GM23248 (cell line): ENCODE data around the gene SERPINA4. TPM values are rescaled to one million over a fixed set of nuclear protein-coding genes. Genes with fewer than 3 reads are reported as not detected.

Experiments used
- DNase-seq: peaks from one replicate; pipeline ENCODE4 v3.0.0-alpha.2; 2015
- H2AFZ ChIP-seq: fragments of 200-600 bp; sonication (generic); 2 replicates; pipeline ENCODE4 v1.6.1; 2016; ENCODE audit warnings: antibody characterized with exemption
- H3F3A ChIP-seq: fragments of 200-600 bp; sonication (generic); 2 replicates; pipeline ENCODE4 v1.6.1; 2016; ENCODE audit warnings: mild to moderate bottlenecking, antibody characterized with exemption, mixed run types; ENCODE audit not compliant: insufficient read depth
- H3K27ac ChIP-seq: fragments of 200-600 bp; sonication (generic); 2 replicates; pipeline ENCODE4 v1.5.1; 2016; ENCODE audit warnings: mild to moderate bottlenecking
- H3K27me3 ChIP-seq: fragments of 200-600 bp; sonication (generic); replicated peaks from 2 replicates; pipeline ENCODE4 v1.6.1; 2016; ENCODE audit warnings: mild to moderate bottlenecking; ENCODE audit not compliant: insufficient read depth
- H3K36me3 ChIP-seq: fragments of 200-600 bp; sonication (generic); 2 replicates; pipeline ENCODE4 v1.6.1; 2016; ENCODE audit warnings: low read depth, mild to moderate bottlenecking
- H3K4me1 ChIP-seq: fragments of 200-600 bp; sonication (generic); 2 replicates; pipeline ENCODE4 v1.6.1; 2016; ENCODE audit warnings: mild to moderate bottlenecking; ENCODE audit not compliant: insufficient read depth
- H3K4me2 ChIP-seq: fragments of 200-600 bp; sonication (generic); one replicate; pipeline ENCODE4 v1.6.1; 2016; ENCODE audit warnings: mild to moderate bottlenecking; ENCODE audit not compliant: unreplicated experiment
- H3K4me3 ChIP-seq: fragments of 200-600 bp; sonication (generic); 2 replicates; pipeline ENCODE4 v1.5.1; 2016; ENCODE audit warnings: mild to moderate bottlenecking
- H3K79me2 ChIP-seq: fragments of 200-600 bp; sonication (generic); 2 replicates; pipeline ENCODE4 v1.6.1; 2016; ENCODE audit warnings: mild to moderate bottlenecking; ENCODE audit not compliant: insufficient read depth
- H3K9ac ChIP-seq: fragments of 200-600 bp; sonication (generic); 2 replicates; pipeline ENCODE4 v1.6.1; 2016; ENCODE audit warnings: mild to moderate bottlenecking
- H3K9me2 ChIP-seq: fragments of 200-600 bp; sonication (generic); 2 replicates; pipeline ENCODE4 v1.6.1; 2016; ENCODE audit warnings: mixed run types, mild to moderate bottlenecking, moderate library complexity; ENCODE audit not compliant: insufficient read depth
- H3K9me3 ChIP-seq: fragments of 200-600 bp; sonication (generic); one replicate; pipeline ENCODE4 v1.6.1; 2017; ENCODE audit warnings: low read depth
- H4K20me1 ChIP-seq: fragments of 200-600 bp; sonication (generic); 2 replicates; pipeline ENCODE4 v1.6.0; 2016; ENCODE audit not compliant: insufficient read depth
- EZH2 ChIP-seq: fragments of 200-600 bp; sonication (generic); IDR thresholded peaks from 2 replicates; pipeline ENCODE4 v1.6.1; 2018; ENCODE audit warnings: antibody characterized with exemption, mild to moderate bottlenecking; ENCODE audit not compliant: insufficient read depth, poor library complexity, severe bottlenecking
- EZH2phosphoT487 ChIP-seq: fragments of 200-600 bp; sonication (generic); IDR thresholded peaks from 2 replicates; pipeline ENCODE4 v1.6.1; 2018; ENCODE audit warnings: antibody characterized with exemption, moderate library complexity, mild to moderate bottlenecking, low read depth; ENCODE audit not compliant: insufficient read depth
- WGBS, 2 experiments: methylation state at CpG; one replicate each; pipeline ENCODE4 v1.1.6; 2015 to 2017; ENCODE audit warnings: low lambda C conversion rate in 2 of 2, low coverage in 1 of 2; ENCODE audit errors: missing lambda C conversion rate in 2 of 2; 5-methylcytosine and 5-hydroxymethylcytosine counted together
- in situ Hi-C: fragments of 300-500 bp; cut with MboI; formaldehyde crosslinking; loops from 2 replicates; pipeline ENCODE4 v1.15.0; 2020
- polyA plus RNA-seq: library from polyadenylated mRNA; unstranded; fragments of >200 nt; fragmentation: Nextera tagmentation; extraction: Ambion mirVana; gene quantifications from 2 replicates; pipeline ENCODE4 v1.2.1, GENCODE V29; 2016
- total RNA-seq: library from RNA; depleted of rRNA; stranded (reverse); fragments of >200 nt; shearing (Covaris generic); gene quantifications from 2 replicates; pipeline ENCODE4 v1.2.3, GENCODE V29; 2014

The SERPINA4 gene
- total and polyA plus RNA-seq, 2 experiments from 2014 or later, result not detected

DNA sequence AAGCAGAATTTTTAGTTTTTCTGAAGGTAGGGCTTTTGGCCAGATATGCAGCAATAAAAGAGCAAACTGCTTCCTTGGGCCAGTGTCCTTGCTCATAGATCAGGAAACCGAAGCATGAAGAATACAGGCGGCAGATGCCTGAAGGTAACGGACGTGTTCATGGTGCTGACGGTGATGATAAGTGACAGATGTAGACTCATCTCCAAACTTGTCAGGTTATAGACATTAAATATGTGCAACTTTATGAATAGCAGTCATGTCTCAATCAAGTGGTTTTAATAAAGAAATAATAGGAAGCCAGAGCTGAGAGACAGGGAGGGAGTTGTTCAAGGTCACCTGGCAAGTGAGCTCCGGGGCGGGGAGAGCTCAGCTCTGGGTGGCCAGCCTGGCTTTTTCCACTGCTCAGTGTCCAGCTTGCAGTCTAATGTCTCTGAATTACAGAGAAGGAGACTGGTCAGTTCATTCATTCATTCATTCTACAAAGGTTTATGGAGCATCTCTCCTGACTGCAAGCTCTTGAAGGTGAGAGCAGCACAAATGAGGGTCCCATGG, 21.0 kb downstream of the SERPINA4 start:
- no peak overlapping the region for H2AFZ ChIP-seq
- no peaks in the 10 kb centered on the region for H3K79me2 ChIP-seq
- H3K27ac ChIP-seq, result no peak overlapping the region
- no peaks in the 10 kb centered on the region for H3K4me1 ChIP-seq
- in situ Hi-C loops, result no loop called here
- H3K9me3 ChIP-seq, result no peaks in the 10 kb centered on the region
- no peaks in the 10 kb centered on the region for H3K9me2 ChIP-seq
- DNase-seq, result no peak
- H3K4me2 ChIP-seq, result no peak overlapping the region
- no peaks in the 10 kb centered on the region for H3K36me3 ChIP-seq
- no peak for TF ChIP-seq EZH2
- no peak for TF ChIP-seq EZH2phosphoT487
- no peak overlapping the region for H3K9ac ChIP-seq
- peaks cover 14% of the 10 kb centered on the region for H3K27me3 ChIP-seq
- H3F3A ChIP-seq, result no peaks in the 10 kb centered on the region
- no peak overlapping the region for H3K4me3 ChIP-seq
- no peaks in the 10 kb centered on the region for H4K20me1 ChIP-seq
- 11 to 20% methylated on average over 7 of the region's 7 CpGs for WGBS, 2 experiments

DNA sequence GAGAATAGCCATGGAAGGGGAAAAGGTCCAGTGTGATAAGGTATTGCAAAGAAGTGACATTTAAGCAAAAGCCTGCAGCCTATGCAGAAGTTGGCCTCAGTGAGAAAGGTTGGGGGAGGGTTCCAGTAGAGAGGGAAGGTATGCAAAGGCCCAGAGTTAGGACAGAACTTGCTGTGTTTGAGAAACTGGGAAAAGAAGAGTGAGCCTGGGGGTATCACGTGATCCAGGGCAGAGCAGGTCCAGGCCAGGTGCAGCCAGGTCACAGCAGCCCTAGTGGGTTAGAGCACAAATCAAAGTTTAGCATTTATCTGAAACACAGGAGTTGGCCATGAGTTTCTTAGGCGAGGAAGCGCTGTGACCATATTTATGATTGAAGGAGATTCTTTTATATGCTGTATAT, 21.6 kb downstream of the SERPINA4 start:
- Histone ChIP-seq H3K36me3 (no peaks in the 10 kb centered on the region), H2AFZ (no peak overlapping the region), H3K4me3 (no peak overlapping the region), H3K9me2 (no peaks in the 10 kb centered on the region), H3F3A (no peaks in the 10 kb centered on the region), H3K27me3 (peaks cover 14% of the 10 kb centered on the region), H3K9me3 (no peaks in the 10 kb centered on the region), H3K4me2 (no peak overlapping the region), H3K79me2 (no peaks in the 10 kb centered on the region), H3K9ac (no peak overlapping the region), H4K20me1 (no peaks in the 10 kb centered on the region), H3K4me1 (no peaks in the 10 kb centered on the region), H3K27ac (no peak overlapping the region)
- DNase-seq, result no peak
- TF ChIP-seq EZH2phosphoT487 (no peak), EZH2 (no peak)
- WGBS, 2 experiments, result 69 to 76% methylated on average over 3 of the region's 3 CpGs
- in situ Hi-C loops, result no loop called here

DNA sequence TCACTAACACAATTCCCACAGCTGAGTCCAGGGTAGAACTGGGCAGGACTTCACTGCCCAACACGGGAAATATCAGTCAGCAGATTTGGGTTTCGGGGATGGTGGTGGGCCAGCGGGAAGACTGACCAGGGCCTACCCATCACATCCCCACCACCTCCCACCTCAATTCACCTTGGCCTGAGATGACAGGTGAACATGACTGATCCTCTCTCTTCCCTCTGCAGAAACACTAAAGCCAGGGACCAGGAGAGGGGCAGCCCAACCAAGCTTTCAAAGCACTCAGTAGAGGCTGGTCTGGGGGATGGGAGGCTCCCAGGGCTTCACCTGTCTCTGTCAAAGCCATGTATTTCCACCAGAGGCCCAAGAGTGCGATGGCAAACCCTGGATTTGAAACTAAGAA, 22.3 kb downstream of the SERPINA4 start:
- Histone ChIP-seq H3K27ac (no peak overlapping the region), H3K9ac (no peak overlapping the region), H3K79me2 (no peaks in the 10 kb centered on the region), H3K4me3 (no peak overlapping the region), H4K20me1 (no peaks in the 10 kb centered on the region), H3K9me3 (no peaks in the 10 kb centered on the region), H2AFZ (no peak overlapping the region), H3F3A (no peaks in the 10 kb centered on the region), H3K4me2 (no peak overlapping the region), H3K9me2 (no peaks in the 10 kb centered on the region), H3K27me3 (peaks cover 14% of the 10 kb centered on the region), H3K4me1 (no peaks in the 10 kb centered on the region), H3K36me3 (no peaks in the 10 kb centered on the region)
- in situ Hi-C loops, result no loop called here
- DNase-seq, result no peak
- 69 to 75% methylated on average over 4 of the region's 4 CpGs for WGBS, 2 experiments
- TF ChIP-seq EZH2phosphoT487, result no peak
- no peak for TF ChIP-seq EZH2

DNA sequence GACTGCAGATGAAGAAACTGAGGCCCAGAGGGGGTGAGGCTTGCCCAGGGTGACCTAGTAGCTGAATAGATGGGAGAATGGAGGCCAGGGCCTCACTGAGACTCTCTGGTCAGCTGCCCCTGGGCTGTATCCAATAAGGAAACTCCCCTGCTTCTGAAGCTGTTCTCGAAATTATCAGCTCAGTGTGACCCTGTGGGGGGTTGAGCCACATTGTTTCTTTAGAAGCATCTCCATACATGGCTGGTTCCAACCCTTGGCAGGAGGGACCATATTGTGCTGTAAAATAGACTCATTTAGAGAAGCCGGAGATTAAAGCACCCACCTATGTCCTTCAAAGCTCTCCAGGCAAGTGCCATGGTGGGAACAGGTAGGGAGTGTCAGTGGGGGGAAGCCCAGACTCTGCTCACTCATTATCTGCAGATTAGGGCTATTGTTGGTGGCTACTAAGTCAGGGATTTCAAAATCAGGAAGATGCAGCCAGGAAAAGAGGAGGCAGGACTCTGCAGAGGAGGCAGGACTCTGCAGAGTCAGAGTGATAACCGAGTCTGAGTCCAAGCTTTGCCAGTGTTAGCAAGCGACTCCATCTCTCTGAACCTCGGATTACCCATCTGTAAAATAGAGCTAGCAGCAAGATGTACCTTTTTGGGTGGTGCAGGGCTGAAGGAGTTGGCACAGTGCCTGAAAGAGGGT, 23.5 kb downstream of the SERPINA4 start:
- DNase-seq, result no peak
- Histone ChIP-seq H4K20me1 (no peaks in the 10 kb centered on the region), H3K9me2 (no peaks in the 10 kb centered on the region), H3K4me1 (no peaks in the 10 kb centered on the region), H3K79me2 (no peaks in the 10 kb centered on the region), H3K27me3 (peaks cover 20% of the 10 kb centered on the region), H3K36me3 (no peaks in the 10 kb centered on the region), H3K9ac (no peak overlapping the region), H3K4me2 (no peak overlapping the region), H3K9me3 (no peaks in the 10 kb centered on the region), H3K4me3 (no peak overlapping the region), H2AFZ (no peak overlapping the region), H3F3A (no peaks in the 10 kb centered on the region), H3K27ac (no peak overlapping the region)
- 31 to 37% methylated on average over 5 of the region's 5 CpGs for WGBS, 2 experiments
- no peak for TF ChIP-seq EZH2
- TF ChIP-seq EZH2phosphoT487, result no peak
- in situ Hi-C loops, result no loop called here

GRCh38 chr14:94586635-94587034, 25.4 kb downstream of the SERPINA4 start:
- Histone ChIP-seq H3K27me3 (peaks cover 14% of the 10 kb centered on the region), H3K9me2 (no peaks in the 10 kb centered on the region), H3K27ac (no peak overlapping the region), H3K9me3 (no peaks in the 10 kb centered on the region), H3K36me3 (no peaks in the 10 kb centered on the region), H3K4me3 (no peak overlapping the region), H3K79me2 (no peaks in the 10 kb centered on the region), H3K4me2 (no peak overlapping the region), H2AFZ (no peak overlapping the region), H3K9ac (no peak overlapping the region), H3K4me1 (no peaks in the 10 kb centered on the region), H4K20me1 (no peaks in the 10 kb centered on the region), H3F3A (no peaks in the 10 kb centered on the region)
- DNase-seq, result no peak
- no peak for TF ChIP-seq EZH2
- no peak for TF ChIP-seq EZH2phosphoT487
- 56 to 64% methylated on average over 3 to 4 of the region's 4 CpGs for WGBS, 2 experiments
- in situ Hi-C loops, result no loop called here
